HG03439 (cell line): ENCODE measurements around the gene ABLIM2.

ENCODE experiments used
- ATAC-seq: cut with Tn5 transposase; IDR thresholded peaks from one replicate; pipeline ENCODE4 v1.9.1; 2021; ENCODE audit warnings: mild to moderate bottlenecking, moderate library complexity; ENCODE audit not compliant: unreplicated experiment

The ABLIM2 gene

DNA sequence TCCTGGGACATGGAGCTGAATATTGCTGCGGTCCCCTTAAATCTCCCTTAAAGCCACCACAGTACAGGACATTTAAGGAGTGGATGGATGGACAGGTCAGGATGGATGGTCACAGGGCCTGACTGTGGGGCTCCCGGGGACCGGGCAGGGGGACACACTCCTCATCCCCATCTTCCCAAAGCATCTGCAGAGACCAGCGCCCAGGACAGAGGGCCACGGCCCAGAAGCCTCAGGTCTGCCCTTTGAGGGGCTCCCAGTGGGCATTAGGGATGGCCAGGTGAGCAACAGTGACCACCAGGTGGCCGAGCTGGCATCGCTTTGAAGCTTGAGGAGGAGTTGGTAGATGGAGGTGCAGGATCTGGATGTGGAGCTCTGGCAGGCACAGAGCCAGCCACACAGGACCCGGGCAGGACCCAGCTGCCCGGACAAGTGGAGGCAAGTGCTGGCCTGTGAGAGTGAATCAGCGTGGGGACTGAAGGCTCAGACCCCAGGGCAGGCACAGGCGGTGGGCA is 51.4 kb downstream of the ABLIM2 start:
- no peak for ATAC-seq

DNA sequence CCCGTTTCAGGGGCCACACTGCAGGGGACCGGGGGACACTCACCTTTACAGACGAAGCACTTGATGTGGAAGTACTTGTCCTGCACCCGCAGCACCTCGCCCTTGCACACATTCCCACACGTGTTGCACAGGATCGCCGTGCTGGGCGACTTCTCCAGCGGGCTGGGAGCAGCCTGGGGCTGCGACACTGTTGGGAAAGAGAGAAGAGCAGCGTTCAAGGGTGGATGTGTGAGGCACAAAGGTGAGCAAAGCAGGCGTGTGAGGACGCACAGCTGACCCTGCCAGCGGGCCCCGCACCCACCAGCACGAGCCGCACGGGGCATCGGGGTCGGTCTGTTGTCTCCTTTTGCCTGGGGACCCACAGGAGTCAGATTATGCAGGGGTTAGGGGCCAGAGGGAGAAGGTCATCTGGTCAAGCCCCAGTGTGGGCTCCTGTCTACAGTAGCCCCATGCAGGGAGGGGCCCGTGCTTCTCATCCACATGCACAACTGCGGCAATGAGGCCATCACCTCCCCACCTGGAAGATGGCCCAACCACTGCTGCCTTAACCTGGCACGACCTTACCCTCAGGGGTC is 52.1 kb downstream of the ABLIM2 start:
- no peak for ATAC-seq

DNA sequence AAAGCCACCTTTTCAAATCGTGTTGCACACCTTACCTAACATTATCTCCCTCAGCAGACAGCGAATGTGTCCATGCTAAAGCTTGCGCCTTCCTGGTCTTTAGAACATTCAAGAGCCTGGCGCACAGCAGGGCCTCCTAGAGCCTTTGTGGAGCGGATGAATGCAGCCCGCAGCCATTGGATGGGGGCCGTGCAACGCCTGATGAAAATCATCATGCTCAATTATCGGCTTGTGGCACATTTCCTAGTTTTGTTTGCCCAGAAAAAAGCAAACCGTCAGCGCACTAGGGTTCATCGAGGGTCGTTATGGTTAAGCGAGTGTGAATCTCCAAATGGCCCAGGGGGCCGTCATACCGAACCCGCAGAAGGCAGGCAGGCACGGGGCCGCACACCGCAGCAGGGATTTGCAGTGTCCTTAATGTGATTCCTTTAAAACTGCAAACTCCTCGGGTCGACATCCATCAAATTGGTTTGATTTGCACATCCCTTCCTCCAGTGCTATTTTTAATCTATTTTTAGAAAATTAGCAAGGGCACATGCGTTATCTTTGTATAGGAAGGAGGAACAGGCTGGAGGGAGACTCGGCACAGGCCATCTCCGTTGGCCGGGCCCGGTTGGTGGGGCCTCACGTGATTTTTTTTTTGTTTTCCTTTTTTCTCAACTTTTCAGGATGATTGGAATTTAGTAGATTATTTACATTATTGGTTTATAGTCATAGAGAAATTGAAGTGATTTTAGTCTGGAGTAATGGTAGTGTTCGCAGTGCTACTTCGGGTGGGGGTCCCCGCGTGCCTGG is 53.1 kb downstream of the ABLIM2 start:
- ATAC-seq = no peak

DNA sequence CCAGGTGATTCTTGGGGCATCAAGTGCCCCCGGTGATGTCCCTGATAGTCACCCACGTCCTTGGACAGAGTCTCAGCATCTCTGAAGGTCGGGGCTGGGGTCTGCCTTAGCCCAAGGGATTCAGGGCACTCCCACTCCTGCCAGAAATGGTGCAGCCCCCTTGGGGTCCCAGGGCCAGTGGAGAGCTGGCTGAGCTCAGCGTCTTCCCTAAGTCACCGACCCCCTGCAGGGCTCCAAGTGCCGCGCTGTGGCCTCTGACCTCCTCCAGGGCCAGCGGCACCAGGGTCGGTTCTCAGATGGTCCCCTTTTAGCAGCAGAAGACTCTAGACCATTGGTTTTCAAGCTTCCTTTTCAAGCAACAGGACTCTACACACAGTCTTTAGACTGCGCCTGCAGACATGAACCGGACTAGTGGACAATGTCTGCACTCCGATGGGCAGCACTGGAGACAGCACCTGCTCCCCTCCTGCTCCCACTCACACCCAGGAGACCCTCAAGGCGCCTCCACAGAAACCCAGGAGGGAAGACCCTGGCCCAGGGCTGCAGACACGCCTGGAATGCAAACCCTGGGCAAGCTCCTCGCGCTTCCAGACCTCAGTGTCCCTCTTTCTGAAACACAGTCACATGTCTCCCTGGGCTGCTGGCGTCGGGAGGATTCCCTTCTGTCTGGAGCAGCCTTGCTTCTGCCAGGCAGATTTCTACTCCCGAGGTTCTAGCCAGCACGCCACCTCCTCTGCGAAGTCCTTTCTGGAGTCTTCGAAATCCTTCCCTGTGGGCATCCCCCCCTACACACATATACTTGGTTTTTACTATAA is 53.9 kb downstream of the ABLIM2 start:
- ATAC-seq = no peak

DNA sequence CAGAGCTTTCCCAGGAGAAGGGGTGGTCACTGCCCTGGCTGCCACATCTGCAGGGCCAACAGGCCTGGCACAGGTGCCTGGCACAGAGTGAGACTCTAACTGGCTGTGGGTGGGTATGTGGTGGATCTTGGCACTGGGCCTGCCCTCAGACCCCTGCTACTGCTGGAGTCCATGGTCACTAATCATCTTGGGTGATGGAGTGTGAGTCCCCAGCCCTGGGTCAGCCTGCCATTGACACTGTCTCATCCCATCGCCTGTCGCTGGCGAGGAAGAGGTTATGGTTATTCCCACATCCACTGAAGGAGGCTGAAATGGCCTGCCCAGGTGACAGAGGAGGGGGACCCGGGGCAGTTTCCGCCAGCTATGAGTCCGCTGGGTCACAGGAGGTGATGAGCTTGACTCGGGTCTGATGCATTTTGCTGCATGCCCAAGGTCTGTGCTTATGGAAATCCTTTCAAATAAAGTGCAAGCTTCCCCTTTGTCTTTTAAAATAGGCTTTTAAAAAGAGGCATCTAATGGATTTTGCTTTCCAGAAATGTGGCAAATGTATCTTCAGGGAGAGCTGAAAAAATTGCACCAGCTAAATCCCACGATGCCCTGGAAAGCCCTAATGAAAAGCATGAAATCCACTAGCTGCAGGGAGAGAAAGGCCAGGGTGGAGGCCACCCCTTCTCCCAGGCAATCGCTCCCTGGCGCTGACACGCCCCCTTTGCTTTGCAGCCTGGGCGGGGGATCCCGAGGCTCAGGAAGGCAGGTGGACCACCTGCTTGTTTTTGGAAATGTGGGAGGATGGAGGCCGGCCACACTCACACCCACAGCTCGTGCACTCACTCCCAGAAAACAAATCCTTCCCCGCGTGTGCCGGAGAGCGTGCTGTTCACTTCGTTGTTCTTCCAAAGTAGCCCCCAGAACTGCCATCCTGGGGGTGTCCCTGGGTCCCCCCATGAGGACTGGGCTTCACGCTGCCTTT is 54.9 kb downstream of the ABLIM2 start:
- ATAC-seq = no peak

DNA sequence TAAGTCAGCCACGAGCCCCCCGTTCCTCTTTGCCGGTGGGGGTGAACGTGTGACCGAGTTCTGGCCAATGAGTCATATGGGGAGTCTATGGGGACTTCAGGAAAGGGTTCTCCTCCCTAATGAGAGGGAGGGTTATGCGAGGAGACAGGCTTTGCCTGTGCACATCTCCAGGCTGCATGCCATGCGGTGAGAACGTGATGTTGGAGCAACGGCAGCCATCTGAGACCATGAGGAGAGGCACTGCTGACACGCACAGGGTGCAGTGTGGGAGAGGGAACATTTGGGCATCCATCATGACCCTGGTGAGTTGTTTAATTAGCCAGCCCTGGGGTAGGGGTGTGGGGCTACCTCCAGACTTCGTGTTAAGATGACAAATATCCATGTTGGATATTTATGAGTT is 55.8 kb downstream of the ABLIM2 start:
- no peak for ATAC-seq

DNA sequence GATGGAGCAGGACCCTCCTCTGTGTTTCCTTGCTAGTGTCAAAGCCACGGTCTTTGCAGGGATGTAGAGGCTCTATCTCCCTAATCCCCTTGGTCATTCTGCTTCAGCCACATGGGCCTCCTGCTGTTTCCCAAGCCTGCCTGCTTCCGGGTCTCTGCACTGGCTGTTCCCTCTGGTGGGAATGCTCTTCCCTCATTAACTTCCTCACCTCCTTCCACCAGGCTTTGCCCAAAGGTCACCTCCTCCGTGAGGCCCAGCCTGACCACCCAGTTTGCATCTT is 56.6 kb downstream of the ABLIM2 start:
- ATAC-seq = no peak

DNA sequence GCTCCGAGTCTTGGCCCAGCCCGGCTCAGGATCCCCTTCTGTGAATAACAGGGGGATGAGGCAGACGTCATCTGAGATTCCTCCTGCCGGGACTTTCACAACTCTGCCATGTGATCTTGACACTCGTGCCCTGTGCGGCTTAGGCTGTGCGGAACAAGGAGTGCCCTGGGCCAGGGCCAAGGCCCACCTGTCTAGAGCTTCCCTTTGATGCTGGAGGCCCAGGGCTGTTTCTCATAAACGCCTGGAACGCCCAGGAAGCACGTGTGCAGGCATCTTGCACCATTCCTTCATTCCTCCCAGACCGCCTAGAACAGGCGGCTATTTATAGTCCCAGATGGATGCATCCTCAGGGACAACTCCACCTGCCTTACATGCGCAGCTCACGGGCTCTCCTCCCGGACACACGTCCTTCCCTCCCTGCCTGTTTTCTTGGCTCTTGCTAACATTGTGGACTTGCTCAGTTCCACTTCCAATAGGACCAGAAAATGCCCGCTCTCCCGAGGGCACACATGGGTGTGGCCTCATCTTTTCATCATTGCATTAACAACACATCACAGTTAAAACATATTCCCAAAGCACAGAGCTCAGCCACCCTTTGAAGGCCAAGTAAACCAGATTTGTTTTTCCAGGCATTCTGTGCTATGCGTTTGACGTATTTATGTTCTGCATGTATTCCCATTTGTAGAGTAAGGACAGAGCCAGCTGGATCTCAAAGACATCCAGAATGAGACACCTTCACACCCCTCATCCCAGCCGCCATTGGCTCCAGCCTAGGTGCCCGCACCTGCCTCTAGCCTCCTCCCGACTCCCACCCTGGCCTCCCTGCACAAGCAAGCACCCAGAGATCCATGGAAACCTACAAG is 57.2 kb downstream of the ABLIM2 start:
- ATAC-seq = no peak

DNA sequence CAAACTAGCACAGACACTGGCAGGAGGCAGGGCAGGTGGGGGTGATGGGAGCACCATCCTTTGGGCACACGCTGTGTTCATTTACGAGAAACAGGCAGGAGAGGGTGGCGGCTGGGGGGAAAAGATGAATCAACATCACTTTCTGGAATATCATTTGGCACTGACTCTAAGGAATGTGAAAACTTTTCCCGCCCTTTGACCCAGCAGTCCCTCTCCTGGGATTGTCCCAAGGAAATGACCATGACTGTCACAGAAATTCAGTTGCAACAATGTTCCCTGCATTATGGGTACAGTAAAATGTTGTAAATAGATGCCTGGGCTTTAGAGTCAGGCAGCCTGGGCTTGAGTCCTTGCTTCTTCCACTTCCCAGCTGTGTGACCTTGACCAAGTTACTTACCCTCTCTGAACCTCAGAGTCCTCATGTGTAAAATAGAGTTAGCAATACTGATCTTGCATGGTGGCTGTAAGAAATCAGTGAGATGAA is 58.6 kb downstream of the ABLIM2 start:
- ATAC-seq = no peak

DNA sequence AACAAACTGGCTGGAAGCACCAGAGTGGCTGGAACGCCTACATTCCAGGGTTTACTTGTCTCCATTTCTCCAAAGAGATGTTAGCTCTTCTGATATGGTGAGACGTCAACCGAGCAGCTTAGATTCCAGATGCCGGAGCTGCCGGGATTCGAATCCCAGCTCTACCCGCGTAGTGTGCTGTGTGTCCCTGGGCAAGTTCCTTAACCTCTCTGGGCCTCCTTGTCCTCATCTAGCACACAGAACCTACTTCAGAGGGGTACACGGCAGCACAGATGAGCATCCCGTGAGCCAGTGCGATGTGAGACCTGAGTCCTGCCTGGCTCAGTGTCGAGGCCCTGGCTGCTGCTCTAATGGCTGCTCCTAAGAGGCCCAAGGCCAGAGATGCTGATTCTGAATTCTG is 60.1 kb downstream of the ABLIM2 start:
- no peak for ATAC-seq

DNA sequence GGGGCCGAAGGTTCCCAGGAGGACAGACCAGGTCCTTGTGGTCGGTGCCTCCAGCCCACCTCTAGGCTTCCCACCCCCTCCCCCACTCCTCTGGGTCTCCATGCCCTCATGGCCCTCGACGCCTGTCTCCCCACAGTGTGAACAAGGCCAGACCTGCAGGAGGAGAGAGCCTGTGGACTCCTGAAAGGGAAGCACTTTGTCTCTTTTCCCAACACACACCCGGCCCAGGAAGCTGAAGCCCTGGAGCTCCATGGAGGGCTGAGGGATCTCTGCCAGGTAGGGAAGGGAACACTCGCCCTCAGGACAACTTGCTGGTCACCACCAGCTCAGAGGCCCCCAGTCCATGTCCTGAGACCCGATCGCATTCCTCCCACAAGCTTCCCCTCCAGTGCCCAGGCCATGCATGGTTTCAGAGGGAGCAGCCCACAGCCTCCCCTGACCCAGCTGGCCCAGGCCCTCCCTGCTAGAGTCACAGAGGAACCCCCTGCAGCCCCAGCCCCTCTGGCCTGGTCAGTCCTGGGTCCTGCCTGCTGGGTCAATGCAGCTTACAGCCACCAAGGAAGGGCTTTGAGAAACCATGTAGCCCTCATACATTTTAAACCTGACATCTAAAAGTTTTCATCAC is 60.8 kb downstream of the ABLIM2 start:
- ATAC-seq = no peak

DNA sequence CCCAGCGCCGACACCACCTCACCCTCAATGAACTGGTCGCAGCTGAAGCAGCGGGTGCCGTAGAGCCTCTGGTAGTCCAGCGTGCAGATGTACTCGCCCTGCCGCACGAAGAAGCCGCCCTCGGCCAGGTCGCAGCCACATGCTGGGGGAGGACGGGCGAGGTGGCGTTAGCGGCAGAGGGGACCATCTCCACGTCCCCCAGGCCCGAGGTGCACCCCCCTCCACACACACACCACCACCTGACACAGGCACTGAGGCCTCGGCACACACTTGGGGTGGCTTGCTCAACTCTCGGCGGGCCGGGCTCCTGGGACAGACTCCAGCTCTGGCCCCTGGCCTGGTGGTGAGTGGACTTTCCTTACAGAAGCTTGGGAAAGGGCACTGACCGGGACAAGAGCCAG is 61.5 kb downstream of the ABLIM2 start:
- ATAC-seq = no peak

DNA sequence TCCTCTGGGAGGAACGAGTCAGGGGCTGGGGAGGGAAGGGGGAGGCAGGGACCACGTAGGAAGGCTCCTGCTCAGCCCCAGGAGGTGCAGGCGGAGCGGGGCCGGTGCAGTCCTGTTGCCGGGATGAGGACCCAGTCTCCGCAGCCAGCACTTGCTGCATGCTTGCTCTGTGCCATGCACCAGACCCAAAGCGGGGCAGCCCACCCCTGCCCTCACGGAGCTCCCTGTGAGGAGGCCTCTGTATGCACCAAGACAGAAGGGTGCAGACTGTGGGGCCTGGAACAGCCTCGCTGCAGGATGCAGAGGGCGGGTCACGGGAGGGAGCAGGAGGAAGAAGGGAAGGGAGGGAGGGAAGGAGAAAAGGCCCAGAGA is 61.9 kb downstream of the ABLIM2 start:
- ATAC-seq = no peak

DNA sequence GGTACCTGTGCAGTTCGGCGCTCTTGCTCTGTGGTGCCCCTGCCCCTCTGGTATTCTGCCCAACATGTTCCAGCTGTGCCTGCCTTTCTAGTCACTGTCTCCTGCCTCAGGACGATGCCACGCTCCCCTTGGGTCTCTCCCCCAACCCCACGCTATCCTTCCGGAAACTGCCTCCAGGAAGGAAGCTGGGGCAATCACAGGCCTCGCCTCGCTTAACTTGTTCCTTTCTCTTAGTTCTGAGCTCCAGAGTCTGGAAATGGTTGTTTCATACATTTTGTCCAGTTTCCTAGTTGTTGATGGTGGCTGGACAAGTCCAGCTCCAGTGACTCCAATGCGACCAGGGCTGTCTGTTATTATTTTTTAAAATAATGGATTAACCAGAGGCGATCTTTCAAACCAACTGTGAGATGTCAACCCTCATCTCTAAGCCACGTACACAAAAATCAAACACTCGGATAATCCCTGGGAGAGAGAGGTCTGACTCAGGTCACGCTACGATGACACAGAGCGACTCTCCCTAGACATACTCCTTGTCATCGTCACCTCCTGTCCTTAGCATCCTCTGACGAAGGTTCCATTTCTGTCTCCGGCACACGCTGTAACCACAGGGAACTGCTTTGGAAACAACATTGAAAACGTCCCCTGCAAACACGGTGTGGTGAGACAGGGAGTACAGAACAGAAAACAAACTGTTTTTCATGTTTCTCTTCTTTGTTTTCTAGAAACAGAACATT is 62.5 kb downstream of the ABLIM2 start:
- ATAC-seq = no peak

DNA sequence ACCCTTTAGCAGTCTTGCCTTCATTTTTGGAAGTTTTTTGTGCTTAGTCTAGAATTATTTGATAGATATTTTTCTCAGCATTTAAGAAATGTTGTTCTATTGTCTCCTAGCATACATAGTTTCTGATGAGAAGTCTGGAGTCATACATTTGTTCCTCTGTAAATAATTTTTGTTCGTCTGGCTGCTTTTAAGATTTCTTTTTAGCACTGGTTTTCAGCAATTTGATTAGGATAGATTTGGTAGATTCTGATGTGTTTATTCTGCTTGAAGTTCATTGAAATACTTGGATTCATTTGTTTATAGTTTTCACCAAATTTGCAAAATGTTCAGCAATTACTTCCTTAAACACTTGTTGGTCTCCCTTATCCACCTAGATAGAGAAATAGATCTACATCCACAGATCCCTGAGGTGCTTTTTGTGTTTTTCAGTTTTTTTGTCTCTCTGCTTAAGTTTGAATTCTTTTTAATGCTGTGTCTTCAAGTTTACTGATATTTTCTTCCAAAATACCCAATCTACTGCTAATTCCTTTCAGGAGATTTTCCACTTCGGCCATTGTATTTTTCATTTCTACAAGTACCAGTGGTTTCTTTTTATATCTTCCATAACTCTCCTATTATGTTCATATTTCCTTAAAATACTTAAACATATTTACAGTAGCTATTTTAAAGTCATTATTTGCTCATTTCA is 64.9 kb downstream of the ABLIM2 start:
- no peak for ATAC-seq

DNA sequence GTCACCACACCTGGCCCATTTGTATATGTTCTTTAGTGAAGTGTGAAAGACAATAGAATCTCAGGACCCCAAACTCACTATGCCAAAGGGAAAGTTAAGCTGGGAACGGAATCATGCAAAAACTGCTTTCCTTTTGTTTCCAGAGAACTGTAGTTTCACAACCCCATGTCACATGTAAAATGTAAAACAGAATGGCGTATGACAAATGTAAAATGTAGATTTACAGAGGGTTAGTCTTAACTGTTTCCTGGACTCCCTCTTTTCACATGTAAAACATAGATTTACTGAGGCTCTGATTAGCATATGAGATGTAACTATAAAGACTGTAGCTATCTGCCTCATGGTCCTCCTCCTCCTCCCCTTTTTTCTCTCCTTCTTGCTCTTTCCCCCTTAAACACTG is 66.3 kb downstream of the ABLIM2 start:
- no peak for ATAC-seq

DNA sequence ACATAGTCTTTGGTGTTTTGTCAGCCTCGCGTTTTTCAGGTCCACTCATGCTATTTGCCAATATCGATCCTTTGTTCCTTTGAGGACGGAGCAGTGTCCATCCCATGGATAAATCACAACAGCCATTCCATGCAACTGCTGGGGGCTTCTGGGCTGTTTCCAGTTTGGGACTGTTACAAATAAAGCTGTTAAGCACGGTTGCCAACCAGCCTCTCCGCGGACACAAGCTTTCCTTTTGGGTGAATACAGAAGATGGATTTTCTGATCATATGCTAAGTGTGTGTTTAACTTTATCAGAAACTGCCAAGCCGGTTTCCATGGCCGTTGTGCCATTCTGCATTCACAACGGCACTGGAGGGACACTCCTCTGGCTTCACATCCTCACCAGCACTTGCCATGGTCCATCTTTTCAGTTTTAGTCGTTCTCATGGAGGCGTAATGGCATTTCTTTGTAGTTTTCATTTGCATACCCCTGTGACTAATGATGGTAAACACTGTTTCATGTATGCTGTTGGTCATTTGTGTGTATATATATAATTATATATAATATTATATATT is 67.8 kb downstream of the ABLIM2 start:
- no peak for ATAC-seq

DNA sequence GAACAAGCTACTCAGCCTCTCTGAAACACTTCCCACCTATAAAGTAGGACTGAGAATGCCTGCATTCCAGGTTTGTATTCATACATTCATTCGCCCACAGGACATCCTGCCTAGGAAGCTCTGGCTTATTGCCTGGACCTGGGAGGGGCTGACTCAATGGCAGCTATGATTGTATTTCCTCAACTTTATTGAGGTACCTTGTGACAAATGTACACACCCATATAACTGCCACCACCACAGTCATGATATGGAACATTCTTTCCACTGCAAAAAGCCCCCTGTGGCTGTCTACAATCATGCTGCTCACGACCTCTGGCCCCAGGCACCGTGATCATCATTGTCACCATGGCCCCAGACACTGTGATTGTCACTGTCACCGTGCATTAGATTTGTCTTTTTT is 68.3 kb downstream of the ABLIM2 start:
- no peak for ATAC-seq
